H1 (cell line): ENCODE results near the gene TELO2. TPM values are rescaled to one million over a fixed set of nuclear protein-coding genes. Genes with fewer than 3 reads are reported as not detected.

Source experiments
- CTCF ChIA-PET: fragments of 300-600 bp; sonication (Branson Sonifier 250); formaldehyde crosslinking; loops from one replicate; lab custom pipeline; 2021; ENCODE audit not compliant: partially characterized antibody; lab: Charles Lee
- POLR2A ChIA-PET: fragments of 300-600 bp; sonication (Branson Sonifier 250); formaldehyde crosslinking; loops from one replicate; lab custom pipeline; 2021; ENCODE audit warnings: inconsistent platforms; ENCODE audit not compliant: partially characterized antibody; lab: Charles Lee
- DNase-seq, 2 experiments: peaks; one replicate each; pipeline versions ENCODE4 v3.0.0 to v3.0.0-alpha.2; 2010 to 2022; ENCODE audit warnings: low spot score in 2 of 2, low read depth in 1 of 2, mixed read lengths in 1 of 2
- FAIRE-seq: peaks from 2 replicates; lab custom pipeline; 2011; peaks lifted over from hg19 to GRCh38; lab: Jason Lieb, UNC
- H2AFZ ChIP-seq: 2 replicates; pipeline ENCODE4 v1.8.1; 2012; ENCODE audit warnings: low read length, inconsistent platforms
- H2AK5ac ChIP-seq: 2 replicates; pipeline ENCODE4 v1.6.1; 2013; ENCODE audit warnings: low read depth, low read length
- H2BK120ac ChIP-seq: replicated peaks from 2 replicates; pipeline ENCODE3; 2013; ENCODE audit warnings: low read depth, low read length, inconsistent platforms
- H2BK12ac ChIP-seq: 2 replicates; pipeline ENCODE4 v1.6.1; 2013; ENCODE audit warnings: low read depth, low read length
- H2BK15ac ChIP-seq: 2 replicates; pipeline ENCODE4 v1.6.1; 2013; ENCODE audit warnings: low read length
- H2BK20ac ChIP-seq: 2 replicates; pipeline ENCODE4 v1.6.1; 2013; ENCODE audit warnings: low read length
- H2BK5ac ChIP-seq: 2 replicates; pipeline ENCODE4 v1.6.1; 2013; ENCODE audit warnings: low read depth, low read length
- H3K14ac ChIP-seq: 2 replicates; pipeline ENCODE4 v1.6.1; 2013; ENCODE audit warnings: inconsistent platforms; ENCODE audit not compliant: insufficient read length
- H3K18ac ChIP-seq: 2 replicates; pipeline ENCODE4 v1.6.1; 2013; ENCODE audit warnings: low read length; ENCODE audit errors: extremely low read depth
- H3K23ac ChIP-seq: 2 replicates; pipeline ENCODE4 v1.6.1; 2013; ENCODE audit warnings: inconsistent platforms; ENCODE audit not compliant: insufficient read length
- H3K23me2 ChIP-seq: 2 replicates; pipeline ENCODE4 v1.6.1; 2013; ENCODE audit warnings: low read depth, low read length
- H3K27ac ChIP-seq: 2 replicates; pipeline ENCODE4 v1.6.1; 2011; ENCODE audit warnings: low read depth, low read length, inconsistent platforms
- H3K27me3 ChIP-seq, 4 experiments: replicated peaks in 1 of 4; 1 replicate in 1 of 4; 2 replicates in 3 of 4; pipeline versions ENCODE4 v1.6.1 to v1.8.1; 2011 to 2013; ENCODE audit warnings: low read length in 3 of 4, mild to moderate bottlenecking in 3 of 4, inconsistent platforms in 2 of 4, mixed read lengths in 2 of 4, moderate library complexity in 1 of 4; ENCODE audit not compliant: control insufficient read depth in 3 of 4, insufficient read depth in 3 of 4; ENCODE audit errors: extremely low read depth in 1 of 4
- H3K36me3 ChIP-seq, 4 experiments: 2 replicates each; pipeline versions ENCODE4 v1.6.1 to v1.8.1; 2011 to 2013; ENCODE audit warnings: mild to moderate bottlenecking in 4 of 4, low read length in 3 of 4, moderate library complexity in 2 of 4, control low read depth in 1 of 4, inconsistent platforms in 1 of 4; ENCODE audit not compliant: insufficient read depth in 4 of 4, control insufficient read depth in 2 of 4
- H3K4ac ChIP-seq: replicated peaks from 2 replicates; pipeline ENCODE3; 2013; ENCODE audit warnings: low read length, low read depth, mixed read lengths, inconsistent platforms; ENCODE audit not compliant: insufficient read length
- H3K4me1 ChIP-seq, 4 experiments: replicated peaks in 1 of 4; 1 replicate in 1 of 4; 2 replicates in 3 of 4; pipeline versions ENCODE4 v1.6.1 to v1.8.1; 2011 to 2013; ENCODE audit warnings: low read length in 3 of 4, inconsistent platforms in 2 of 4, mixed read lengths in 1 of 4; ENCODE audit not compliant: insufficient read depth in 4 of 4, control insufficient read depth in 3 of 4
- H3K4me2 ChIP-seq, 2 experiments: 2 replicates each; pipeline versions ENCODE4 v1.6.1 to v1.8.1; 2011 to 2013; ENCODE audit warnings: low read depth in 2 of 2, low read length in 2 of 2, control low read depth in 1 of 2, inconsistent platforms in 1 of 2, mild to moderate bottlenecking in 1 of 2; ENCODE audit not compliant: insufficient read depth in 1 of 2
- H3K4me3 ChIP-seq, 4 experiments: fragments of 200-600, 300-600 bp in 1 of 4; sonication (generic), shearing (Covaris generic), sonication (Bioruptor Twin) in 1 of 4; 2 replicates each; pipeline versions ENCODE4 v1.5.1 to v1.8.1; 2011 to 2016; ENCODE audit warnings: low read length in 4 of 4, low read depth in 3 of 4, control low read depth in 2 of 4, inconsistent platforms in 2 of 4, mild to moderate bottlenecking in 2 of 4, mixed read lengths in 1 of 4, moderate library complexity in 1 of 4; ENCODE audit not compliant: insufficient read depth in 2 of 4; ENCODE audit errors: extremely low read depth in 1 of 4
- H3K56ac ChIP-seq: replicated peaks from 2 replicates; pipeline ENCODE3; 2013; ENCODE audit warnings: low read depth, mild to moderate bottlenecking, mixed read lengths, low read length, inconsistent platforms; ENCODE audit not compliant: insufficient read length
- H3K79me1 ChIP-seq: 2 replicates; pipeline ENCODE4 v1.6.1; 2013; ENCODE audit warnings: low read depth, low read length, control low read depth
- H3K79me2 ChIP-seq, 2 experiments: 2 replicates each; pipeline versions ENCODE4 v1.6.1 to v1.8.1; 2012 to 2013; ENCODE audit warnings: low read length in 2 of 2, mild to moderate bottlenecking in 2 of 2, inconsistent platforms in 1 of 2; ENCODE audit not compliant: insufficient read depth in 2 of 2, control insufficient read depth in 1 of 2
- H3K9ac ChIP-seq, 4 experiments: replicated peaks in 1 of 4; 1 replicate in 1 of 4; 2 replicates in 3 of 4; pipeline versions ENCODE4 v1.6.1 to v1.8.1; 2011 to 2013; ENCODE audit warnings: low read depth in 3 of 4, low read length in 3 of 4, control low read depth in 2 of 4, mild to moderate bottlenecking in 2 of 4, moderate library complexity in 2 of 4, inconsistent platforms in 1 of 4; ENCODE audit errors: extremely low read depth in 1 of 4
- H3K9me3 ChIP-seq, 2 experiments: 2 replicates each; pipeline versions ENCODE4 v1.6.1 to v1.8.1; 2012 to 2013; ENCODE audit warnings: mild to moderate bottlenecking in 2 of 2, moderate library complexity in 2 of 2, control low read depth in 1 of 2, inconsistent platforms in 1 of 2, low read depth in 1 of 2, low read length in 1 of 2, mixed read lengths in 1 of 2; ENCODE audit not compliant: insufficient read depth in 2 of 2
- H4K20me1 ChIP-seq, 2 experiments: replicated peaks in 1 of 2; 2 replicates each; pipeline versions ENCODE3 to v1.8.1; 2011 to 2013; ENCODE audit warnings: inconsistent platforms in 2 of 2, low read length in 2 of 2, mild to moderate bottlenecking in 1 of 2; ENCODE audit not compliant: insufficient read depth in 2 of 2, control insufficient read depth in 1 of 2
- H4K5ac ChIP-seq: 2 replicates; pipeline ENCODE4 v1.6.1; 2013; ENCODE audit warnings: low read length, low read depth, mixed read lengths, inconsistent platforms; ENCODE audit not compliant: insufficient read length
- H4K8ac ChIP-seq: 2 replicates; pipeline ENCODE4 v1.8.0; 2013; ENCODE audit warnings: mild to moderate bottlenecking, moderate library complexity, low read length, inconsistent platforms; ENCODE audit not compliant: insufficient read depth; ENCODE audit errors: extremely low read depth
- H4K91ac ChIP-seq: replicated peaks from 2 replicates; pipeline ENCODE3; 2013; ENCODE audit warnings: low read length, mixed read lengths, inconsistent platforms; ENCODE audit not compliant: insufficient read length
- CTCF ChIP-seq, 3 experiments: IDR thresholded peaks; 1 replicate in 2 of 3; 2 replicates in 1 of 3; pipeline versions ENCODE4 v1.5.1 to v1.6.1; 2011; ENCODE audit warnings: low read length in 3 of 3, mild to moderate bottlenecking in 3 of 3, inconsistent platforms in 2 of 3, low read depth in 1 of 3, moderate library complexity in 1 of 3; ENCODE audit not compliant: insufficient read depth in 1 of 3; ENCODE audit errors: control extremely low read depth in 1 of 3
- EGR1 ChIP-seq: IDR thresholded peaks from 2 replicates; pipeline ENCODE4 v1.6.1; 2011; ENCODE audit warnings: low read depth, low read length, borderline replicate concordance
- FOSL1 ChIP-seq: IDR thresholded peaks from 2 replicates; pipeline ENCODE4 v1.6.1; 2011; ENCODE audit warnings: mild to moderate bottlenecking, low read depth, low read length, moderate library complexity; ENCODE audit not compliant: insufficient read depth
- PHF8 ChIP-seq: fragments of 200-600 bp; sonication (generic); conservative IDR thresholded peaks from 2 replicates; pipeline ENCODE4 v1.7.1; 2012; ENCODE audit warnings: low read depth, mild to moderate bottlenecking, inconsistent platforms, low read length, moderate library complexity
- RAD21 ChIP-seq, 2 experiments: IDR thresholded peaks in 1 of 2; conservative IDR thresholded peaks in 1 of 2; 2 replicates each; pipeline ENCODE4 v1.6.1; 2011; ENCODE audit warnings: low read depth in 2 of 2, low read length in 2 of 2, improper control_type of control experiment in 1 of 2, inconsistent platforms in 1 of 2, mild to moderate bottlenecking in 1 of 2, moderate library complexity in 1 of 2
- RNF2 ChIP-seq: fragments of 200-900, 300-1000 bp; sonication (generic); IDR thresholded peaks from 2 replicates; pipeline ENCODE4 v1.7.1; 2016; ENCODE audit warnings: borderline replicate concordance, low read depth, mild to moderate bottlenecking, antibody characterized with exemption, low read length; ENCODE audit not compliant: poor library complexity, severe bottlenecking; ENCODE audit errors: missing control alignments
- WGBS, 2 experiments: shearing (Covaris generic) in 1 of 2; methylation state at CpG; one replicate each; pipeline versions ENCODE4 v1.1.6 to v1.1.7; 2013 to 2015; ENCODE audit warnings: low lambda C conversion rate in 2 of 2, mixed read lengths in 2 of 2, inconsistent platforms in 1 of 2, low coverage in 1 of 2, missing lambda C conversion rate in 1 of 2; ENCODE audit not compliant: insufficient replicate concordance in 2 of 2, insufficient coverage in 1 of 2, insufficient read length in 1 of 2; ENCODE audit errors: extremely low coverage in 1 of 2, missing lambda C conversion rate in 1 of 2; 5-methylcytosine and 5-hydroxymethylcytosine counted together
- polyA plus RNA-seq, 7 experiments: library from polyadenylated mRNA; depleted of rRNA in 3 of 7; stranded (reverse) in 5 of 7; unstranded in 2 of 7; fragments of >200 nt in 5 of 7; fragments of 200-250 nt in 2 of 7; gene quantifications; 1 replicate in 5 of 7; 2 replicates in 1 of 7; 4 replicates in 1 of 7; pipeline versions ENCODE4 v1.2.1 to v1.2.3, GENCODE V29; 2011 to 2013; ENCODE audit warnings: missing spikeins in 2 of 7, mixed read lengths in 2 of 7
- total RNA-seq: library from RNA; stranded (reverse); fragmentation: NEBNext Ultra II Directional; extraction: Animal tissue kit (Norgen Biotek cat#: 25700); gene quantifications from 2 replicates; pipeline ENCODE4 v1.2.1, GENCODE V29; 2021

Gene TELO2
- total and polyA plus RNA-seq, 2 of the 8 experiments (the other 6 are each of a cell fraction or from before 2014, with no cell fraction given): 39.3 to 64.8 TPM

GRCh38 chr16:1450218-1450617, 42.9 kb upstream of the TELO2 start:
- no peaks in the 10 kb centered on the region for H3K9me3 ChIP-seq
- H4K5ac ChIP-seq: no peak overlapping the region
- no peak overlapping the region for H3K4ac ChIP-seq
- no peak overlapping the region for H3K23ac ChIP-seq
- H3K27me3 ChIP-seq: no peaks in the 10 kb centered on the region
- H4K91ac ChIP-seq: no peak overlapping the region
- no peak overlapping the region for H3K18ac ChIP-seq
- no peak overlapping the region for H2BK120ac ChIP-seq
- H3K36me3 ChIP-seq: peaks cover 0 to 43% (median 12%) of the 10 kb centered on the region in 4 experiments; a peak in 4 of 8 replicates
- H3K14ac ChIP-seq: no peak overlapping the region
- peaks cover 2 to 14% of the 10 kb centered on the region in 2 experiments for H4K20me1 ChIP-seq
- no peak overlapping the region for H3K27ac ChIP-seq
- H3K79me2 ChIP-seq: no peaks in the 10 kb centered on the region
- H2BK15ac ChIP-seq: no peak overlapping the region
- no peak overlapping the region for H2BK20ac ChIP-seq
- H2BK5ac ChIP-seq: no peak overlapping the region
- H2AFZ ChIP-seq: no peak overlapping the region
- no peak overlapping the region for H3K4me2 ChIP-seq
- H2BK12ac ChIP-seq: no peak overlapping the region
- no peaks in the 10 kb centered on the region for H3K23me2 ChIP-seq
- H3K4me1 ChIP-seq: no peaks in the 10 kb centered on the region
- WGBS, 2 experiments: 93% methylated on average over 12 of the region's 29 CpGs; no CpG with 5 or more reads in 1 of the 2 experiments
- no peak overlapping the region for H3K9ac ChIP-seq
- no peak overlapping the region for H4K8ac ChIP-seq
- FAIRE-seq (no peak), DNase-seq (peak in 1 of 2 experiments; percentile 77)
- H2AK5ac ChIP-seq: no peak overlapping the region
- ChIA-PET POLR2A (interaction anchor here (0.8 to 1.2 kb wide), 3 partner anchors 15 to 22 kb away, joined by 3 read pairs; no protein-coding TSS in a partner anchor), CTCF (interaction anchor here (0.6 to 2.5 kb wide), 8 partner anchors 11 to 428 kb away, joined by 3 to 8 read pairs (median 4); no protein-coding TSS in a partner anchor)
- H3K79me1 ChIP-seq: no peaks in the 10 kb centered on the region
- no peak overlapping the region for H3K4me3 ChIP-seq
- TF ChIP-seq CTCF (IDR thresholded peaks at IDR 0.05; ENCODE audit: control extremely low read depth in 1 of 3, insufficient read depth in 1 of 3, low read depth in 1 of 3, low read length in 3 of 3) (peak; percentile 40 to 43 (median 41); a peak in 3 of 4 replicates), FOSL1 (0 out of 2 replicates have a peak, but pooled peaks have one; percentile 41), PHF8 (no peak), EGR1 (peak; percentile 69), RAD21 (IDR thresholded peaks at IDR 0.05 in 1 of 2, conservative IDR thresholded peaks at IDR 0.05 in 1 of 2; ENCODE audit: low read depth in 2 of 2, low read length in 2 of 2) (peak in 1 of 2 experiments; percentile 56; a peak in 3 of 4 replicates), RNF2 (no peak)
- H3K56ac ChIP-seq: no peak overlapping the region
